T-helper 22 cell (primary cell): Measurements from ENCODE around the gene LIMA1.
"Not testable (repeated sequence)": the region's sequence is repeated elsewhere in the genome, so short reads cannot be mapped to it uniquely, and the experiment has no call there.

ENCODE experiments used
- DNase-seq: peaks from one replicate; pipeline ENCODE4 v3.0.0-alpha.2; 2020; ENCODE audit warnings: low read depth

Gene LIMA1

DNA sequence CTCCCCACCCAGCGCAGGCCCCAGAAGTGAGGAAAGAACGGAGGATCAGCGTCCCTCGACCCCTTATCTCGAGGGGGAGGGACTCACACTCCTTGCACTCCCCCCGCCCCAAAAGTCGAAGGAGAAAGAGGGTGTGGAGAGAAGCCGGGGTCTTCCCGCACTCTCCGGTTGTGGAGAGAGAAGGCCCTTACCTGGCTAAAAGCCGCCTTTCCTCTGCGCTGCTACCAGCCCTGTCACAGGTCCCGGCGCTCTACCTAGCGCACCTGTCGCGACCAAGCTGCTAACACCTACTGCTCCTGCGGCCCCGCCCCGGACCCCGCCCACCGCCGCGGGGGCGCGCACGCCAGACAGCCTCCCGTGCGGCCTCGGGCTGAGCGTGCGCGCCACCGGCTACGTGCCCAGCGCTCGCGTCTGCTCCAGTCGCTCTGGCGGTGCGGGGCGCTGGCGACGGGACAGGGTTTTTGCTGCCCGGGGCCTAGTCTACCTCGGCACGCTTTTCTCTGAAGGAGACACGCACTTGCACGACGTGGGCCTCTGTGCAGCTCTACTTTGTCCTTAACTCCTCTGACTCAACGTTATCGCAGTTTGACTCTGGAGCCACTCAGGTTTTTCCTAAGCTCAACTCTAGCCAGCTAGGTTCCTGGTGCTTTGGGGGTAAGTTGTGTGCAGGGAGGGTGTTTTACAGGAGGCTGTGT lies at the start of gene LIMA1:
Gene LIMA1, minus strand, starts transcription at position 292 of the 695 bp plus-strand sequence. CDS start 34,769 bp downstream, outside the sequence.
- DNase-seq, result peak; percentile 81

DNA sequence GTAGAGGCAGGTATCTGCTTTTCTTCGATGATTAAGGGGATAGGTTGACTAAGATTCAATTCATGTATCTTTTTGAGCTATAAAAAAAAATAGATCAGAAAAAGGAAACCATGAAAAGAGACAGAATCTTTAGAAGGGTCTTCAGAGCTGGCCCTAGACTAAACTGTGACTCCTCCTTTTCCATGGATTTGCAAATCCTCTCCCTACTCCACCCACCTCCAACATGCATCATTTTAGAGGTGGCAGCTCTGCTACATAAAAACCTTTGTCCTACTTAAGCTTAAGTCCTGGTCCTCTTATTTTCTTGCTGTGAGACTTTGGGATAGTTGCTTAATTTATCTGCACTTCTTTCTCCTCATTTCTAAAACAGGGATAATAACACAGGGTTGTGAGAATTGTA lies 48.4 kb upstream of the LIMA1 start:
- no peak for DNase-seq

DNA sequence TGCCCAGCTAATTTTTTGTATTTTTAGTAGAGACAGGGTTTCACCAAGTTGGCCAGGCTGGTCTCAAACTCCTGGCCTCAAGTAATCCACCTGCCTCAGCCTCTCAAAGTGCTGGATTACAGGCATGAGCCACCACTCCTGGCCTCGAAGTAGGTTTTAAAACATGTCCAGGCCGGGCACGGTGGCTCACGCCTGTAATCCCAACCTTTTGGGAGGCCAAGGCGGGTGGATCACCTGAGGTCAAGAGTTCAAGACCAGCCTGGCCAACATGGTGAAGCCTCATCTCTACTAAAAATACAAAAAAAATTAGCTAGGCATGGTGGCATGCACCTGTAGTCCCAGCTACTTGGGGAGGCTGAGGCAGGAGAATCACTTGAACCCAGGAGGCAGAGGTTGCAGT lies 45.3 kb upstream of the LIMA1 start:
- not testable (repeated sequence) for DNase-seq

DNA sequence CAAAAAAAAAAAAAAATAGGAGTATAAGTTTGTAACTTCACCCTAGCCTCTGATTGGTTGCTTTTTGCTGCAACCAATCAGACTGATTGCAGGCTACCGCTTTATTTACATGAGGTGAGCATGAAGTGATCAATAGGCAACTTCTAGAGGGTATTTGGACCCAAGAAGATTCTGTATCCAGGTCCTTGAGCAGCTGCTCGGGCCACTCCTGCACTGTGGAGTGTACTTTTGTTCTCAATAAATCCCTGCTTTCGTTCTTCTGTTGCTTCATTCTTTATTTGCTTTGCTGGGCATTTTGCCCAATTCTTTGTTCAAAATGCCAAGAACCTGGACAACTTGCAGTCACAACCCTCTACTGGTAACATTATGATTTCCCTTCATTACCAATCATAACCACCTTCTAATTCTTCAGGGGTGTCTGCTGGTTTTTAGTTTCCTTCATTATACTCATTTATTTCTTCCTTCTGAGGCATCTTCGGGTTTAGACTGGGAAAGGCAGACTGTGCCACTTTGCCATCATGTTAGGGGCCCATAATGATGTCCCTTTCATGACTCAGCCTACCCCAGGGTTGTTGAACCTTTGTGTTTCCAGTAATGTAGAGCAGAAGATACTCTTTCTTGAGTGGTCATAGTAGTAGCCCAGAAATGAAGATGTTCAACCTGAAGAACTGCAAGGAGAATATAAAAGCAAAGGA lies 43.4 kb upstream of the LIMA1 start:
- DNase-seq, result no peak

DNA sequence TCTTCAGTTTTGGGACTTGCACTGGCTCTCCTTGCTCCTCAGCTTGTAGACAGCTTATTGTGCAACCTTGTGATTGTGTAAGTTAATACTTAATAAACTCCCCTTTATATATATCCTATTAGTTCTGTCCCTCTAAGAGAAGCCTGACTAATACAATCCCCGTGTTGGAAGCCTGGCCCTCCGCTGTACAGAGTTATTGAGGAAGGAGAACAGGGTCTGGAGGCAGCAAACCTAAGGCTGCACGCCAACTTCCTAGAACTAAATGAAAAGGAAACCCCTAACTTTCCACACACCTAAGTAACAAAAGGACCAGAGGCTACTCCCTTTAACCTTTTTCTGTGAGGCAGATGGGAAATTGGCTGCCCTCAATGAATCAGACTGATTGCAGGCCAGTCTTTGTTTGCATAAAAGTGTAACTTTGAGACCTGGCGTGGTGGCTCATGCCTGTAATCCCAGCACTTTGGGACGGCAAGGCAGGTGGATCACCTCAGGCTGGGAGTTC lies 42.6 kb upstream of the LIMA1 start:
- no peak for DNase-seq

DNA sequence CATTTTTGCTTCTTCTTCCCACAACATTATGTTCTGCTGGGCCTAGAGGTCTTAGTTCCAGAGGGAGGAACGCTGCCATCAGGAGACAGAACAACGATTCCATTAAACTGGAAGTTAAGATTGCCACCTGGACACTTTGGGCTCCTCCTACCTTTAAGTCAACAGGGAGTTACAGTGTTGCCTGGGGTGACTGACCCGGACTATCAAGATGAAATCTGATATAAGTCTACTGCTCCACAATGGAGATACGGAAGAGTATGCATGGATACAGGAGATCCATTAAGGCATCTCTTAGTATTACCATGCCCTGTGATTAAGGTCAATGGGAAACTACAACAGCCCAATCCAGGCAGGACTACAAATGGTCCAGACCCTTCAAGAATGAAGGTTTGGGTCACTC lies 41.5 kb upstream of the LIMA1 start:
- not testable (repeated sequence) for DNase-seq

DNA sequence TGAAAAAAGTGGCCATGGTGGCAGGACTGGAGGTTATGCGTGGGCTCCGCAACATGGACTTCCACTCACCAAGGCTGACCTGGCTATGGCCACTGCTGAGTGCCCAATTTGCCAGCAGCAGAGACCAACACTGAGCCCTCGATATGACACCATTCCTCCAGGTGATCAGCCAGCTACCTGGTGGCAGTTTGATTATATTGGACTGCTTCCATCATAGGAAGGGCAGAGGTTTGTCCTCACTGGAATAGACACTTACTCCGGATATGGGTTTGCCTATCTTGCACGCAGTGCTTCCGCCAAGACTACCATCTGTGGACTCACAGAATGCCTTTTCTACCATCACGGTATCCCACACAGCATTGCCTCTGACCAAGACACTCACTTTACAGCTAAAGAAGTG lies 40.8 kb upstream of the LIMA1 start:
- DNase-seq, result not testable (repeated sequence)

DNA sequence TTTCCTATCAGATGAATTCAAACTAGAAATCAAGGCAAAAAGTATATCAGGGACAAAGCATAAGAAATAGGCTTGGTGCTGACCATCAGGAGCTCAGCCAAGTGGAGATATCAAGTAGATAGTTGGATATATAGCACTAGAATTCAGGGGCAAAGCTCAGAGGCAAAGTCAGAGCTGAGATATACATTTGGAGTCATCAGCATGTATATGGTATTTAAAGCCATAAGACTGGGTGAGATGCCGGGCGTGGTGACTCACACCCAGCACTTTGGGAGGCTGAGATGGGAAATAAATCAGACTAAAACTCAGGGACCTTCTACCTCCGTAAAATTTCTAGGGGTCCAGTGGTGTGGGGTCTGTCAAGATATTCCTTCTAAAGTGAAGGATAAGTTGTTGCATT lies 38.9 kb upstream of the LIMA1 start:
- DNase-seq, result no peak

DNA sequence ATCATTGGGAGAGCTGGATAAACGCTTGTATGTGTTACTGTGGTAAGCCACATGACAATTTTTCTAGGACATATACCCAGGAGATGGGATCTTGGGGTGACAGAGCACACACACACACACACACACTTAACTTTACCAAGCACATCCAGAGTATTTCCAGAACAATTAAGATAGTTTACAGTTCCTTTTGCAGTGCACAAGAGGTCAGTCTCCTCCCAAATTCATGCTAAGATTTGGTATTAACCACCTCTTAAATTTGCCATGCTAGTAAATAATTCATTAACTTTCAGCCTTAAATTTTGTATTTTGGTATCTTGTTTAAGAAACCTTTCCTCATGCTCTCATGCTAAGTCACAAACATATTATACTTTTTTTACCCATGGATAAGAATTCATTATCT lies 33.9 kb upstream of the LIMA1 start:
- DNase-seq, result no peak

DNA sequence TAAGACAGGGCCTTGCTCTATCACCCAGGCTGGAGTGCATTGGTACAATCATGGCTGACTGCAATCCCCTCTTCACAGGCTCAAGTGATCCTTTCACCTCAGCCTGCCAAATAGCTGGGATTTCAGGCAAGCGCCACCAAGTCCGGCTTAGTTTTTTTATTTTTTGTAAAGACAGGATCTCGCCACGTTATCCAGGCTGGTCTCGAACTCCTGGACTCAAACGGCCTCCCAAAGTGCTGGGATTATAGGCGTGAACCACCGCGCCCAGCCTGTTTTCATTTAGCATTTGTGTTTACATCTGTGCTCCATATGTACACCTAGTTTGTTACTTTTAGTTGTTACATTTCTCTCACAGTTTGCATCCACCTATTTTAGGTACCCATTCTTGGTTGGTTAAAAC lies 32.5 kb upstream of the LIMA1 start:
- no peak for DNase-seq

DNA sequence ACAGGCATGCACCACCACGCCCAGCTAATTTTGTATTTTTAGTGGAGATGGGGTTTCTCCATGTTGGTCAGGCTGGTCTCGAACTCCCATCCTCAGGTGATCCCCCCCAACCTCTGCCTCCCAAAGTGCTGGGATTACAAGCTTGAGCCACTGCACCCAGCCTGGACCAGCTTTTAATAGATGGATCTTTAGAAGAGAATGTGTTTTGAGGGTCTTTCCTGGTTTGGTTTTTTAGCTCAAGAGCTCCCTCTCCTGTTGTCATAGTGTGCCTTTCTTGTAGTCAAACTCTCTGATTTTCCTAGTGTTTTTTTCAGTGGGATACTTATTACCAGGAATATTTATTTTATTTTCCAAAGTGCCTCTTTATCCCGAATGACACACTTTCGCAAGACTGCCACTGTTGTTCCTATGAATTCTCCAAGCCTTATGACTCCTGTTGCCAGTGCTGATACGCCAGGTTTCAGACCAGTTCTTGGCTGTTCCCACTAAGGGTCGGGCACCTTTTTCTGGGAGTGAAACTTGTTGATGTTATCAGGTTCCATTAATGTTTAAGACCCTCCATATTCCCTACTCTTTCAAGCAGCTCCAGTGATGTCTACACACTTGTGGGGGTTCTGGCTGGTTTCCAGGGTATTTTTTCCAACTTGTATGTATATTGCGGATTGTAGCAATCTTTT lies 31.5 kb upstream of the LIMA1 start:
- no peak for DNase-seq

DNA sequence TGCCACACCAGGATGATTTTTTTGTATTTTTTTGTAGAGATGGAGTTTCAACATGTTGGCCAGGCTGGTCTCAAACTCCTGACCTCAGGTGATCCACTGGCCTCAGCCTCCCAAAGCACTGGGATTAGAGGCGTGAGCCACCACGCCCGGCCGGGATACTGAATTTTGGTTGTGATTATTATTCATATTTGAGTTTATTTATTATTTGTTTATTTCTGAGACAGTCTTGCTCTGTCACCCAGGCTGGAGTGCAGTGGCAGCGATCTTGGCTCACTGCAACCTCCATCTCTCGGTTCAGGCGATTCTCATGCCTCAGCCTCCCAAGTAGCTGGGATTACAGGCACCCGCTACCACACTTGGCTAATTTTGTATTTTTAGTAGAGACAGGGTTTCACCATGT lies 30.7 kb upstream of the LIMA1 start:
- DNase-seq, result not testable (repeated sequence)

DNA sequence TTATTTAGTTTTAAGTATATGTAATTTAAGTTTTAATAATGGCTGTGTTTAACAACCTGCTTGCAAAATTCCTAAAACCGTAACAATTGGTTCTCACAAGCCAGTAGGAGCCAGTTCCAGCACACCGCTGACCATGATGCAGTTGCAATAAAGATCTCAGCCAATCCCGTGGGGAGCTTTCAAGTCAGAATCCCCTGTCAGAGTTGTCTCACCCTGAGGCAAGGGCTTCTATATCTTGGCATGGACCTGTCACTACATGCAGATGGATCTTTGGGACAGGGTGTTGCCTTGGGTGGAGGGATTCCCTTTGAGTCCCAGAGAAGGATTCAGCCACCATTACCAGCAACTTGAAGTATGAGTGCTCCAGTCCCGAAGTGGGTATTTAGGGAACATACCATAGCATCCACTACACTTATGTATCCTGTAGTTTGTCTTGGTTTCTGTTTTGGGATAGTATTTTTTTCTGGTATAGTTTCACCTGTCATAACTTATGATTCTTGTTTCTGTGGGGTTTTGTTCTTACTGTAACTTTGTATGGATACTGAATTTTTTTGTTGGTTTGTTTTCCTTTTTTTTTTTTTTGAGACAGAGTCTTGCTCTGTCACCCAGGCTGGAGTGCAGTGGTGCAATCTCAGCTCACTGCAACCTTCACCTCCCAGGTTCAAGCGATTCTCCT lies 30.1 kb upstream of the LIMA1 start:
- DNase-seq, result no peak

DNA sequence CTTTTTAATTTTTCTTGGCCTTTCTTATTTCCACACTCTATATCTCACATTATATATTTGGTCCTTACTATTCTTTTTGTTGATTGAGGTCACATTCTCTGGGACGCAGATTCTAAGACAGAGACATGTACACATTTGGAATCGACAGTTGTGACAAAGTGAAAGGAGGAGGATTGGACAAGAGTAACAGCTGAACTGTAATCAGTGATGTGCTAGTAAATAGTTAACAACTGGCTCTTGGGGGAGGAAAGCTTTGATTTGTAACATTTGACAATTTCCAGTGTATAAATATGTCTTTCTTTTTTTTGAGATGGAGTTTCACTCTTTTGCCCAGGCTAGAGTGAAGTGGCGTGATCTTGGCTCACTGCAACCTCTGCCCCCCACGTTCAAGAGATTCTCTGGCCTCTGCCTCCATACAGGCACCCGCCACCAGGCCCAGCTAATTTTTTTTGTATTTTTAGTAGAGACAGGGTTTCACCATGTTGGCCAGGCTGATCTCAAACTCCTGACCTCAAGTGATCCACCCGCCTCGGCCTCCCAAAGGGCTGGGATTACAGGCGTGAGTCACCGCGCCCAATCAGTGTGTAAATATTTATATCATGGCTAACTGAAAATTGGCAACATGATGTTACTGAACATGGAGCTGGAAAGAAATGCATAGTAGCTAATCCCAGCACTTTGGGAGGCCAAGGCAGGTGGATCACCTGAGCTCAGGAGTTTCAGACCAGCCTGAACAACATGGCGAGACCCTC lies 28.7 kb upstream of the LIMA1 start:
- not testable (repeated sequence) for DNase-seq

DNA sequence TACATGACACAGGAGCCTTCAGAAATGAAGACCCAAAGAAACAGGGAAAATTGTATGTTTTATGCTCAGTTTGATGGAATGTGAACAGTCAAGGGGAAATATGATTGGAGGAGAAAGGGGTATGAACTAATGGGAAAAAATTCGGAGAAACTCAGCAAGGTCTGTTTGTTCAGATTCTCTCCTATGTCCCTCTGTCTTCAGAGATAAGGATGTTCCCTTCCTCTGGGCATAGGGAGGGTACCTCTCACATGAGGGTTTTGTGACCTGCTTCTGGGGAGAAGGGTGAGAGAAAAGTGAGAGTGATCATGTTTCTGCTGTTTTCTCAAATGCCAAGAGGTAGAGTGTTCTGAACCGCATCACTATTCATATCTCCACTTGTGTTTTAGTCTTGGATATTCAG lies 26.6 kb upstream of the LIMA1 start:
- no peak for DNase-seq

DNA sequence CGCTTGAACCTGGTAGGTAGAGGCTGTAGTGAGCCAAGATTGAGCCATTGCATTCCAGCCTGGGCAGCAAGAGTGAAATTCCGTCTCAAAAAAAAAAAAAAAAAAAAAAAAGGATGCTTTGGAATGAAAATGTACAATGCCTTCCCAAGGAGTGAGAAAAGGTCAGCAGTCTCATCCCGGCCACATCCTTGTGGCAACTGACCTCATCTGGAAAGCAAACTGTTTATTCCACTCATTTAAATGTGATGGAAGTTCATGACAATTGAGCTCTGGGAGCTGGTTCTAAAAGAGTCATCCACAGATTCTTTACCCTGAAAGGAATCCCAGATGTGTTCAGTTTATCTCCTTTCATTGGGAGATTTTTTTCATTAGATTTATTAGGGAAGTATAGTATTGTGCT lies 19.4 kb upstream of the LIMA1 start:
- no peak for DNase-seq

DNA sequence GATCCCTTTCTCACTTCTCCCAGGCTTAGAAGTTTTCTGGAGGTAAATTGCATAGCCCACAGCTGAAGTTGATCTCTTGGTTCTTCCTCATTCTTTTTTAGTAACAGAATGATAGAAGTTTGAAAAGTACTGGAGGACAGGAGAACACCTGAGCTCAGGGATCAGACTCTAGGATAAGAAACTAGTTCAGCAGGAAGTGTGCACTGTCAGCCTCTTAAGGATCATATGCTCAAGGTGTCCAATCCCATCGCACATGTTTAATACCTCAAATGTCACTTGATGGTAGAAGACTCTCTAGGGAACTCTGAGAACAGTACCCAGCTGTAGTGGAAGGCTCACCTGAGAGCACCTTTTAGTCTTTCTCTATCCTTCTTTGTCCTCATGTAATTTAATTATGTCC lies 14.7 kb upstream of the LIMA1 start:
- no peak for DNase-seq

DNA sequence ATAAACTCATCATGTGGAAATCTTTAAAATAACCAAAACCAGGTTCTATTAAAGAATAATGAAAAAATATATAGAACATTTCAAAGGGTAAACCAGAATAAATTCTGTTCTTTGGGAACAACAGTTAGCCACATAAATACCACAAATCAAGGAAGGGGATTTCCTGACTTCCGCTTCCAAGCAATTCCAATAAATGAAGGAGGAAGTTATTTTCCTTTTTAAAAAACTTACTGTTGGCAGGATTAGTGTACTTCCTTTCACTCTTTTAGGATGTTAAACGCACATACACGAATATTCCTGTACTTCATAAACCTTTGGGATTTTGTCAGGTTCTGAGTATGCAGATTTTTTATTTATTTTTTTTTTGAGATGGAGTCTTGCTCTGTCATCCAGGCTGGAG lies 13.7 kb upstream of the LIMA1 start:
- DNase-seq, result no peak

DNA sequence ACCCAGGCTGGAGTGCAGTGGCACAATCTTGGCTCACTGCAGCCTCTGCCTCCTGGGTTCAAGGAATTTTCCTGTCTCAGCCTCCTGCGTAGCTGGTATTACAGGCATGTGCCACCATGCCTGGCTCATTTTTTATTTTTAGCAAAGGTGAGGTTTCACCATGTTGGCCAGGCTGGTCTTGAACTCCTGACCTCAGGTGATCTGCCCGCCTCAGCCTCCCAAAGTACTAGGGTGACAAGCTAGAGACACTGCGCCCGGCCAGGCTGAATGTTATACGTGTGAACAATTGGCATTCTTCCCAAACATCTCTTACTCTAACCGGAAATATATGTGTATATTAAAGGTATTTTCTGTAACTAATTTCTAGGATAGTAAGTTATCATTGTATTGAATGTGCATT lies 13.2 kb upstream of the LIMA1 start:
- DNase-seq, result no peak

DNA sequence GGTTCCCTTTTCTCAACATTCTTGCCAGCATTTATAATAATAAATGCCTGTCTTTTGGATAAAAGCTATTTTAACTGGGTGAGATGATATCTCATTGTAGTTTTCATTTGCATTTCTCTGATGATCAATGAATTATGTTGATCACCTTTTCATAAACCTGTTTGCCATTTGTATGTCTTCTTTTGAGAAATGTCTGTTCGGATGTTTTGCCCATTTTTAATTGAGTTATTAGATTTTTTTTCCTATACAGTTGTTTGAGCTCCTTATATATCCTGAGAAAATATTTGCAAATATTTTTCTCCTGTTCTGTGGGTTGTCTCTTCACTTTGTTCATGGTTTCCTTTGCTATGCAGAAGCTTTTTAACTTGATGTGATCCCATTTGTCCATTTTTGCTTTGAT lies 8.1 kb upstream of the LIMA1 start:
- no peak for DNase-seq

DNA sequence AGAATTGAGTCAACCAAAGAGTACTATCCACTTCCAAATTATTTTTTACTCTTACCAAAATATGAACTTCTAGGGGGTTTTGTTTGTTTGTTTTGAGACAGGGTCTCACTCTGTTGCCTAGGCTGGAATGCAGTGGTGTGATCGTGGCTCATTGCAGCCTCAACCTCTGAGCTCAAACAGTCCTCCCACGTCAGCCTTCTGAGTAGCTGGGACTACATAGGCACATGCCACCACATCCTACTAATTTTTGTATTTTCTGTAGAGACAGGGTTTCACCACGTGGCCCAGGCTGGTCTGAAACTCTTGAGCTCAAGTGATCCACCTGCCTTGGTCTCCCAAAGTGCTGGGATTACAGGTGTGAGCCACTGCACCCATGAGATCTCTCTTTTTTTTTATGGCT lies 7.4 kb upstream of the LIMA1 start:
- DNase-seq, result not testable (repeated sequence)

DNA sequence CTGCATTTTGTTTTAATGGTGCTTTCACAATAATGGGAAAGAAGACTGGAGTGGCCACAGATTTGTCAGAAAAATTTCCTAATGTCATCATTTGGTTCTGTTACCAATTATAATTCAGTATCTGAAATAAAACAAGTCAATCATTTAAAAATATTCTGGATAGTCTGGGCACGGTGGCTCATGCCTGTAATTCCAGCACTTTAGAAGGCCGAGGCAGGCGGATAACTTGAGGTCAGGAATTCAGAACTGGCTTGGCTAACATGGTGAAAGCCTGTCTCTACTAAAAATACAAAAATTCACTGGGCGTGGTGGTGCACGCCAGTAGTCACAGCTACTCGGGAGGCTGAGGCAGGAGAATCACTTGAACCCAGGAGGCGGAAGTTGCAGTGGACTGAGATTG lies 4.0 kb upstream of the LIMA1 start:
- no peak for DNase-seq
